D341Med (cell line): Measurements from ENCODE around the gene PDGFA.

Source experiments
- DNase-seq: peaks from one replicate; pipeline ENCODE4 v3.0.0; 2012; ENCODE audit warnings: low spot score

Gene PDGFA

GRCh38 chr7:516606-517456 lies 2.8 kb downstream of the PDGFA start:
- no peak for DNase-seq

GRCh38 chr7:516216-516605 lies 3.4 kb downstream of the PDGFA start:
- no peak for DNase-seq

GRCh38 chr7:515628-516027 lies 4.0 kb downstream of the PDGFA start:
- DNase-seq, result no peak

GRCh38 chr7:514651-515598 lies 4.7 kb downstream of the PDGFA start:
- DNase-seq, result no peak

GRCh38 chr7:514242-514641 lies 5.4 kb downstream of the PDGFA start:
- DNase-seq, result no peak

GRCh38 chr7:513521-514166 lies 6.0 kb downstream of the PDGFA start:
- no peak for DNase-seq

- no peak for DNase-seq
These were observed 6.9 kb downstream of the PDGFA start for GRCh38 chr7:512541-513311.

GRCh38 chr7:512146-512510 lies 7.5 kb downstream of the PDGFA start:
- no peak for DNase-seq

GRCh38 chr7:511476-512145 lies 8.0 kb downstream of the PDGFA start:
- DNase-seq, result no peak

GRCh38 chr7:510782-511281 lies 8.8 kb downstream of the PDGFA start:
- no peak for DNase-seq

- no peak for DNase-seq
These were observed 9.5 kb downstream of the PDGFA start for GRCh38 chr7:510131-510481.

GRCh38 chr7:509426-510130 lies 10.1 kb downstream of the PDGFA start:
- no peak for DNase-seq

GRCh38 chr7:508461-509170 lies 11.0 kb downstream of the PDGFA start:
- no peak for DNase-seq

- DNase-seq, result no peak
These were observed 11.9 kb downstream of the PDGFA start for GRCh38 chr7:507623-508300.

GRCh38 chr7:506921-507622 lies 12.6 kb downstream of the PDGFA start:
- no peak for DNase-seq

GRCh38 chr7:506391-506831 lies 13.2 kb downstream of the PDGFA start:
- DNase-seq, result no peak

- no peak for DNase-seq
These were observed 14.5 kb downstream of the PDGFA start for GRCh38 chr7:505171-505570.
